HCT116 (cell line): ENCODE data around the gene P2RY14.
"Not testable (repeated sequence)": the region's sequence is repeated elsewhere in the genome, so short reads cannot be mapped to it uniquely, and the experiment has no call there.

Experiments used
- CTCF ChIP-seq, 3 experiments: fragments of 200-600 bp in 1 of 3; sonication (generic) in 1 of 3; IDR thresholded peaks in 2 of 3; conservative IDR thresholded peaks in 1 of 3; 2 replicates each; pipeline ENCODE4 v1.5.1; 2012 to 2017; ENCODE audit warnings: low read depth in 2 of 3, low read length in 2 of 3, antibody characterized with exemption in 1 of 3, borderline replicate concordance in 1 of 3, control low read depth in 1 of 3, mild to moderate bottlenecking in 1 of 3, mixed read lengths in 1 of 3, mixed run types in 1 of 3, moderate library complexity in 1 of 3; ENCODE audit not compliant: insufficient read depth in 1 of 3
- JUND ChIP-seq: IDR thresholded peaks from 2 replicates; pipeline ENCODE4 v1.6.1; 2012
- POLR2A ChIP-seq: IDR thresholded peaks from 2 replicates; pipeline ENCODE4 v1.7.0; 2011; ENCODE audit warnings: borderline replicate concordance; ENCODE audit not compliant: insufficient read depth, insufficient read length; ENCODE audit errors: extremely low read depth
- REST ChIP-seq: IDR thresholded peaks from 2 replicates; pipeline ENCODE4 v1.6.1; 2012; ENCODE audit warnings: low read depth
- YY1 ChIP-seq: IDR thresholded peaks from 2 replicates; pipeline ENCODE4 v1.6.1; 2011; ENCODE audit warnings: low read length, low read depth, moderate library complexity, mild to moderate bottlenecking; ENCODE audit not compliant: insufficient replicate concordance; ENCODE audit errors: extremely low read depth

GRCh38 chr3:151232403-151232802, 45.9 kb downstream of the P2RY14 start:
- TF ChIP-seq CTCF (IDR thresholded peaks at IDR 0.05 in 2 of 3, conservative IDR thresholded peaks at IDR 0.05 in 1 of 3; ENCODE audit: borderline replicate concordance in 1 of 3, insufficient read depth in 1 of 3, low read depth in 2 of 3, low read length in 2 of 3); JUND; REST; POLR2A; YY1: not testable (repeated sequence)
